Activated CD8-positive, alpha-beta memory T cell treated with anti-CD3 and anti-CD28 coated beads for 4 hours (primary cell): ENCODE data around the gene CCR7.
"Not testable (repeated sequence)": the region's sequence is repeated elsewhere in the genome, so short reads cannot be mapped to it uniquely, and the experiment has no call there.

Source experiments
- DNase-seq, 2 donors: peaks; one replicate each; pipeline ENCODE4 v3.0.0-alpha.2; 2020; ENCODE audit warnings: low read depth in 2 of 2

The CCR7 gene

GRCh38 chr17:40597156-40597555 is 31.9 kb upstream of the CCR7 start:
- DNase-seq, result no peak

DNA sequence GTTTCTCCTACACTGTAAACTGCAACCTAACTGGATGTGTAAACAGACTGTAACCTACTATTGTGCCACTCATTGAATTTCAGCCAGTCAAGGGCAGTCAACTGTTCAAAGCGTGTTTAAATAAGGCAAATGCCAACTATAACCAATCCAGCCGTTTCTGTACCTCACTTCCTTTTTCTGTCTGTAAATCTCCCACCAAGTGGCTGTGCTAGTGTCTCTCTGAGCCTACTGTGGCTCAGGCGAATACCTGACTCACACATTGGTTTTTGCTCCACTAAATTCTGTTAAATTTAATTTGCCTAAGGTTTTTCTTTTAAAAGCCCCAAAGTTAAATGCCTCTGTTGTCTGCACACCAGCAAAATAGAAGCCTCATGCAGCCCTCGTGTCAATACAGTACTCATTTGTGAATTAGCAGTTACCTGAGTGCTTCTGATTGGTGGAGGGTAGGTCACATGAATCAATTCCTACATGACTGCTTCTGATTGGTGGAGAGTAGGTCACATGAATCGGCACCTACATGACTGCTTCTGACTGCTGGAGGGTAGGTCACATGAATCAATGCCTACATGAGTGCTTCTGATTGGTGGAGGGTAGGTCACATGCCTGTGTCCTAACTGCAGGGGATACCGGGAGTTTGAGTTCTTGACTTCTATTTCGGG is 31.1 kb upstream of the CCR7 start:
- DNase-seq, result no peak

- DNase-seq, result no peak
These were observed 25.5 kb upstream of the CCR7 start for GRCh38 chr17:40590742-40591141.

DNA sequence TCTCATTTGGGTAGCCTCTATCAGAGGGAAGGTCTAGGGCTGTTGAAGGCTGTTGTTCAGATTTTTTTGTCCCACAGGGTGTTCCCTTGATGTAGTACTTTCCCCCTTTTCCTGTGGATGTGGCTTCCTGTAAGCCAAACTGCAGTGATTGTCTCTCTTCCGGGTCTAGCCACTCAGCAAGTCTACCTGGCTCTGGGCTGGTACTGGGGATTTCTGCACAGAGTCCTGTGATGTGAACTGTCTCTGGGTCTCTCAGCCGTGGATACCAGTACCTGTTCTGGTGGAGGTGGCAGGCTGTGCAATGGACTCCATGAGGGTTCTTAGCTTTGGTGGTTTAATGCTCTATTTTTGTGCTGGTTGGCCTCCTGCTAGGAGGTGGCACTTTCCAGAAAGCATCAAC is 23.3 kb upstream of the CCR7 start:
- DNase-seq, result no peak

DNA sequence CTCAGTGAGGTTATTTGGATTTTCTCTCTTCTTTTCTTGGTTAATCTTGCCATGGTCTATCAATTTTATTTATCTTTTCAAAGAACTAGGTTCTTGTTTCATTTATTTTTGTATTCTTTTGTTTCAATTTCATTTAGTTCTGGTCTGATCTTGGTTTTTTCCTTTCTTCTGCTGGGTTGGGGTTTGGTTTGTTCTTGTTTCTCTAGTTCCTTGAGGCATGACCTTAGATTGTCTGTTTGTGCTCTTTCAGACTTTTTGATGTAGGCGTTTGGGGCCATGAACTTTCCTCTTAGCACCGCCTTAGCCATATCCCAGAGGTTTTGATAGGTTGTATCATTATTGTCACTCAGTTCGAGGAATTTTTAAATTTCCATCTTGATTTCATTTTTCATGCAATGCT is 21.0 kb upstream of the CCR7 start:
- DNase-seq, result not testable (repeated sequence)

DNA sequence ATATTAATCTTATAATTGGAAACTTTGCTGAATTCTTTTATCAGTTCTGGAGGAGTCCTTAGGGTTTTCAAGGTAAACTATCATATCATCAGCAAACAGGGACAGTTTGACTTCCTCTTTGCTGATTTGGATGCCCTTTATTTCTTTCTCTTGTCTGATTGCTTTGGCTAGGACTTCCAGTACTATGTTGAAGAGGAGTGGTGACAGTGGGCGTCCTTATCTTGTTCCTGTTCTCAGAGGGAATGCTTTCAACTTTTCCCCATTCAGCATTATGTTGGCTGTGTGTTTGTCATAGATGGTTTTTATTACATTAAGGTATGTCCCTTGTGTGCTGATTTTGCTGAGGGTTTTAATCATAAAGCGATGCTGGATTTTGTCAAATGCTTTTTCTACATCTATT is 19.7 kb upstream of the CCR7 start:
- DNase-seq, result not testable (repeated sequence)

DNA sequence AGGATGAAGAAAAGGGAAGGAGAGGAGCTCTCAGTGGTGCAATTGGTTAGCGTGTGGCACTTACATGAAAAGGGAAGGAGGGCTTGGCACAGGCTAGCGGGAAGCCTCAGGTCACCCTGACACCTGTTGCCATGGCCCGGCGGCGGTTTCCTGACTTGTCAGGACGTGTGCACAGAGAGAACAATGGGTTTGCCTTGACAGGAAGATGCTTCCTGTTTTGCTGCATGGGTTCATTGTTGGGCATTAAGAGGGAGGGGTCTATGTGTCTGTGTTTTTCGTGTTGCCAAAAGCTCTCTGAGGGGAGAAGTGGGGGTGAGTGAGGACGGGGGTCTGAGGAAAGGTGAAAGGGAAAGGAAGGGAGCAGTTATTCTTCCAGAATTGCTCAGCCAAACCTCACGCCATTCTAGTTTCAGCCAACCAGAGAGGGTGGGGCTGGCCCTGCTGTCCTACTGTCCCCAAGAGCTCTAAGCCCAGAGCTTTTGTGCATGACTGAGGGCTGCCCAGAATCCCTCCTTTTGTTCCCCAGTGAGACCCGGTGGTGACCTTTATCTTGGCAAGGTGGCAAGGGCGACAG is 17.1 kb upstream of the CCR7 start:
- DNase-seq, result no peak

GRCh38 chr17:40580140-40580539 is 14.9 kb upstream of the CCR7 start:
- no peak for DNase-seq

GRCh38 chr17:40579471-40579870 is 14.2 kb upstream of the CCR7 start:
- no peak for DNase-seq

- no peak for DNase-seq
These were observed 12.4 kb upstream of the CCR7 start for GRCh38 chr17:40577611-40578065.

DNA sequence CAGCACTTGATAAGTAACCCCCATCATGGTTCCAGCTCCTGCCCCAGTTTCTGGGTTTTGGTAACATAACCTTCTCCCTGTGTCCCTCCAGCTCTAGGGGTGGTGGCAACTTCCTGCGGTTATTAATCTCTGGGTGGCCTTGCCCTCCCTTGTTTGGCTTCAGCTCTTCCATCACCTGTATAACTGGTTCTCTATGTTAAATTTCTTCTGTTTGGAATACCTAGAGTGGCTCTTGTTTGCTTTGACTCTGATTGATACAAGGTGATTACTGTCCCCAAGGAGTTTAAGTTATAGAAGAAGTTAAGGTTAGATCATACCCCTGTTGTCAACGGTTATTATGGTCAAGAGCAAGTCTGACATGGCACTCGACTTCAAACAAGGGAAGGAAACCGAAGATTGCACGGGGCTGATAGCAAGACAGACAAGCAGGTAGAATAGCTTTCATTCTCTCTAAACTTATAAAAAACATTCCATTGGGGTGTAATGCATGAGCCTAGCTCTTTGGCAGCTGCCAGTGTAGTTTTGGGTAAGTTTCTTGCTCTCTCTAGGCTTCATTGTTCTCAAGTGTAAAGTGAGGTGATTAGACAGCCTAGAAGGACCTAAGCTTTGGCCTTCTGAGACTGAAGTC is 11.0 kb upstream of the CCR7 start:
- DNase-seq, result no peak

DNA sequence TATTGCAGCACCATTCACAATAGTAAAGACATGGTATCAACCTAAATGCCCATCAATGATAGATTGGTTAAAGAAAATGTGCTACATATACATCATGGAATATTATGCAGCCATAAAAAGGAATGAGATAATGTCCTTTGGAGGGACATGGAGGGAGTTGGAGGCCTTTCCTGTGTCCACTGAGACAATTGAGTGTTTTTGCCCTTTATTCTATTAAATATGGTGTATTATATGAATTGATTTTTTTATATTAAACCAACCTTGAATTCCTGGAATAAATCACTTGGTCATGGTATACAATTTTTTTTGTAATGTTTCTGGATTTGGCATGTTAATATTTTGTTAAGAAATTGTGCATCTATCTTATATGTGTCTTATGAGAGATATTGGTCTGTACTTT is 9.0 kb upstream of the CCR7 start:
- no peak for DNase-seq

DNA sequence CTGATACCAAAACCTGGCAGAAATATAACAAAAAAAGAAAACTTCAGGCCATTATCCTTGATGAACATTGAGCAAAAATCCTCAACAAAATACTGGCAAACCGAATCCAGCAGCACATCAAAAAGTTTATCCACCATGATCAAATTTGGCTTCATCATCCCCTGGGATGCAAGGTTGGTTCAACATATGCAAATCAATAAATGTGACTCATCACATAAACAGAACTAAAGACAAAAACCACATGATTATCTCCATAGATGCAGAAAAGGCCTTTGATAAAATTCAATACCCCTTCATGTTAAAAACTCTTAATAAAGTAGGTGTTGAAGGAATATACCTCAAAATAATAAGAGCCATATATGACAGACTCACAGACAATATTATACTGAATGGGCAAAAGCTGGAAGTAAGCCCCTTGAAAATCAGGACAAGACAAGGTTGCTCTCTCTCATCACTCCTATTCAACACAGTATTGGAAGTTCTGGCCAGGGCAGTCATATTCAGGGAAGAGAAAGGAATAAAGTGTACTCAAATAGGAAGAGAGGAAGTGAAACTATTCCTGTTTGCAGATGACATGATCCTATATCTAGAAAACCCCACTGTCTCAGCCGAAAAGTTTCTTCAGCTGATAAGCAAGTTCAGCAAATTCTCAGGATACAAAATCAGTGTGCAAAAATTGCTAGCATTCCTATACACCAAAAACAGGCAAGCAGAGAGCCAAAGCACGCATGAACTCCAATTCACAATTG is 7.1 kb upstream of the CCR7 start:
- not testable (repeated sequence) for DNase-seq

DNA sequence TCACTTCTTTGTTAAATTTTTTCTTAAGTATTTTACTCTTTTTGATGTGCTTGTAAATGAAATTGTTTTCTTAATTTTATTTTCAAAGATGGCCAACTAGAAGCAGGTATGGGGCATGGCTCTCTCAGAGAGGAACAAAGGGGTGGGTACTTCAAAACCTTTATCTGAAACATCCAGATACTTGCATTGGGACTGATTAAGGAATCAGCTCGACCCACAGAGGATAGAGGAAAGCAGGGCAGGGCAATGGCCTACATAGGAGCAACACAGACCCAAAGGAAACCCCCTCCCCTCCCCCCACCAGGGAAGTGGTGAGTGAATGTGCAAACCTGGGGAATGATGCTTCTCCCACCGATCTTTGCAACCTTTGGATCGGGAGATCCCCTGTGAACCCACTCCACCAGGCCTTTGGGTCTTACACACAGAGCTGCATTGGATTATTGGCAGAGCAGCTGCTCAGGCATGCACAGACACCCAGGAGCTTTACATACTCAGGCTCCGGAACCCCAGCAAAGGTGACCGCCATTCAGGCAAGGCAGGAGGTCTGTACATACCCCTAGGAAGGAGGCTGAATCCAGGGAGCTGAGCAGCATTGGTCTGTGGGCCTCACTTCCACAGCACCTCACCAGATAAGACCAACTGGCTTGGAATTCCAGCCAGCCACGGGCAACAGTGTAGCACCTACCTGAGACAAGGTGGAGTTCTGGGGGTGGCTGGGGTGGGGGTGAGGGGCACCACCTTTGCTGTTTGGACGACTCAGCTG is 3.0 kb upstream of the CCR7 start:
- no peak for DNase-seq

DNA sequence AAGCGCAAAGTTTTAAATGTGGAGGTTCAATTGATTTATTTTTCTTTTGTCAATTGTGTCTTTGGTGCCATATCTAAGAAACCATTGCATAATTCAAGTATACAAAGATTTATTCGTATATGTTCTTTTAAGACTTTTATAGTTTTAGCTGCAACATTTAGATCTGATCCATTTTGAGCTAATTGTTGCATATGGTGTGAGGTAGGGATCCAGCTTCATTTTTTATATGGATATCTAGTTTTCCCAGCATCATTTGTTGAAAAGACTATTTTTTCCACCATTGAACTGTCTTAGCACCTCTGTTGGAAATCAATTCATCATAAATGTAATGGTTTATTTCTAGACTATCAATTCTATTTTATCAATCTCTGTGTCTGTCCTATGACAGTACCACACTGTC is 2.1 kb upstream of the CCR7 start:
- DNase-seq, result no peak

DNA sequence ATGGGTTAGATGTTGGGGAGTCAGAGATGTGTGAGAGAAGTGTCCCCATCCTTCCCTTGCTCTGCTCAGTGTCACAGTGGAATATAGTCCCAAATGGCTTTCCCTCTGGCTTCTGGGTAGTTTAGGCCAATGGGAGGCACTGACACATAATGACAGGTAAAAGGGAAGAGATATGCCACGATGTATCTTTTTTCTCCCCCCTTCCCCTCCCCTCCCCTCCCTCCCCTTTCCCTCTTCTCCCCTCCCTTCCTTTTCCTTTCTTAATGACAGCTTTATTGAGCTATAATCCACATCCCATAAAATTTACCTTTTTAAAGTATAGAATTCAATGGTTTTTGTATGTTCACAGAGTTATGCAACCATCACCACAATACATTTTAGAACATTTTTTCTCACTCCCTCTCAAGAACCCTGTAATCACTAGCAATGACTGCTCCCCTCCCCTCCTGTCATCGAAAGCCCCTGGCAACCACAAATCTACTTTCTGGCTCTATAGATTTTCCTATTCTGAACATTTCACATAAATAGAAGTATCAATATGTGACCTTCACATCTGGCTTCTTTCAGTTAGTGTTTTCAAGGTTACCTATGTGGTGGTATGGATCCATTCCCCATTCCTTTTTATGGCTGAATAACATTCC is 617 bp upstream of the CCR7 start:
- DNase-seq, result no peak

DNA sequence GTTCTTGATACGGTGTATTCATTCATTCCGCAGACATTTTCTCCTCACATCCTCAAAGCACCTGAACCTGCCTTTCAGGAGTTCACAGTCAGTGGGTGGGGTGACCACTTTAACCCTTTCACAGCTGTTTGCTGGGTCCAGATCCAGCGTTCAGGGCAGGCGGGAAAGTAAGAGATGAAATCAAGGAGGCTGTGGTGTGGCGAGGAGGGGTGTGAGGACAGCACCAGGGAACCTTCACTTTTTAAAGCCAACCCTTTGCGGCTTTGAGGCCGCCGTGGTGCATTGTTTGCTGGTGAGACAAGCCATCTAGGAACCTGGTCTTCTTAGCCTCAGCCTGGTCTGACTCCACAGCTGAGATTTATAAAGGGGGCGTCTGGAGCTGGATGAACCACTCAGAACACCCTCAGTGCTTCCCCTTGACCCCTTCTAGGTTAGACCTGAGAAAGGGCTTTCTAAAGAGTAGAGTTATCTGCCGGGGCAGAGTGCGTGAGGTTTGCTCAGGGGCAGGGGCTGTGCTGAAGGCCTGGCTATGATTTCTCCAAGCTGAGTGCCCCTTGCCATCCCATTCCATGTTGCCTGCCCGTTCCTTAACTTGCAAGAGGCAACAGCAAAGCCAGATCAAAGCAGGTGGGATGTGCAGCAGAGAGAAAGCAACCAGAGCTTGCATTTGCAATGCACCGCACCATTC is 933 bp downstream of the CCR7 start:
- DNase-seq, result no peak

DNA sequence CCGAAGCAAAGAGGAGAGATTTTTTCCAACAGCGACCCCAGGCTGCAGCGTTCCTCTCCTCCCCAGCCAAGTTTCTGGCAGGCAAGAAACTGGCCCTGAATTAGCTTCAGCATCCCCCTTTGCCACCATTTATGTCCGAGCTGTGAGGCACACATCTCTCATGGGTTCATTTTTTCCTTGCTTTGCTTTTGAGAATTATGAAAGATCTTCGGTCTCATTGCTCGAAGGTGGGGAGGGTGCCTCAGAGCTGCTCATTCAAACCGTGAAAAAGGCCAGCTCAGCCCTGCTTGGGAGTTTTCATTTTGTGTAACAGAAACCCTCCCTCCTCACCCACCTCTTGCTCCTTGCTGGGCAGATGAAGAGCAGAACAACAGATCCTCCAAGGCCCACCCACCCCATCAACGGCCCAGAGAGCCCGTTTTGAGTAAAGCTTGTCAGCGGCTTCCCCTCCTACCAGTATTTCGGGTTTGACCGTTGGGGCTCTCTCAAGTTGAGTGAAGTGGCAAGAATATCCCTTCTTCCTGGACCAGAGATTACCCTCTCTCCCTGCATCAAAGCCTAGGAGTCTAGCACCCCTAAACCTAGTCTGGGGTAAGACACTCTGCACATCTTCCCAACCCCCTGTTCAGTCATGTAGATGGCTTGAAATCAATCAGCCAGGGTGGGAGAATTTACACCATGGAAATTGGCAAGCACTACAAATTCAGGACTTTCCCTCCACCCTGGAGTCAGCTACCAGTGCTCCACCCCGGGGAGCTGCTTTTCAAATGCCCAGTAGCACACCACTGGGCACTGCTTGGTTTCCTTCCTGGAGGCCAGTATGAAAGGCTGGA is 1.8 kb downstream of the CCR7 start:
- DNase-seq, result no peak

DNA sequence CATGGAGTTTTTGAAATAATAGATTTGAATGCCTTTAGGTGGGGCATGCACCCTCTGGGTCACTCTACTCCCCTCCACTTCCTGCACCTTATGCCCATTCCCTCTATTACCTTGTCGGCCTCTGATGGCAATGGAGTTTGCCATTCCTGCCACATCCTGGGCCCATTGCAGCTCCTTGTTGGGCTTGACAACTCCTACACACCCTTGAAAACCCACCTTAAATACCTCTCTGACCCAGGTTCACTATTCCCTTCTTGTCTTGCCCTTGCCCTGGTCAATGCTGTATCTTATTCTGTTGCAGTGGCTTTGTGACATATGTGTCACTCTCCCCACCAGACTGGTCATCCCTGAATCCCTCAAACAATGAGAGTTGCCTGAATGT is 2.4 kb downstream of the CCR7 start:
- DNase-seq, result no peak
